K562 (cell line): ENCODE data around the gene POR. TPM values are rescaled to one million over a fixed set of nuclear protein-coding genes. Genes with fewer than 3 reads are reported as not detected.

ENCODE experiments used
- AFF1 ChIP-seq, 2 experiments: fragments of 450-650 bp; IDR thresholded peaks; 2 replicates each; pipeline ENCODE4 v1.6.1; 2018; ENCODE audit warnings: mild to moderate bottlenecking in 2 of 2, low read depth in 1 of 2; ENCODE audit not compliant: partially characterized antibody in 2 of 2
- BCL6 ChIP-seq: fragments of 250-450 bp; sonication (Bioruptor Pico); IDR thresholded peaks from 2 replicates; pipeline ENCODE4 v1.4.0; 2020
- CBX8 ChIP-seq: fragments of 200-600 bp; sonication (generic); IDR thresholded peaks from 2 replicates; pipeline ENCODE4 v1.6.1; 2012; ENCODE audit warnings: borderline replicate concordance, mixed run types, low read depth, mild to moderate bottlenecking, moderate library complexity, mixed read lengths, low read length, control low read depth, inconsistent platforms; ENCODE audit not compliant: poor library complexity, severe bottlenecking; ENCODE audit errors: extremely low read depth
- GABPA ChIP-seq: fragments of 200-800 bp; sonication (Bioruptor generic); conservative IDR thresholded peaks from 2 replicates; pipeline ENCODE4 v1.6.1; 2016; ENCODE audit warnings: low read depth, missing genetic modification characterization, missing compliant biosample characterization
- KAT2B ChIP-seq: IDR thresholded peaks from one replicate; pipeline ENCODE4 v1.6.1; 2012; ENCODE audit warnings: low read depth, mild to moderate bottlenecking, control low read depth, inconsistent platforms, low read length, moderate library complexity
- NEUROD1 ChIP-seq: fragments of 150-350 bp; IDR thresholded peaks from 2 replicates; pipeline ENCODE4 v1.6.1; 2014; ENCODE audit warnings: borderline replicate concordance, low read length, low read depth; ENCODE audit not compliant: partially characterized antibody
- RUNX1 ChIP-seq: sonication (generic); IDR thresholded peaks from 2 replicates; pipeline ENCODE4 v1.6.1; 2016; ENCODE audit warnings: antibody characterized with exemption, low read depth
- ZNF133 ChIP-seq: fragments of 250-450 bp; sonication (Bioruptor Pico); IDR thresholded peaks from 2 replicates; pipeline ENCODE4 v1.4.0; 2020; ENCODE audit warnings: mild to moderate bottlenecking
- ZNF316 ChIP-seq: fragments of 450-650 bp; IDR thresholded peaks from 2 replicates; pipeline ENCODE4 v1.6.1; 2016
- ZNF696 ChIP-seq: fragments of 250-450 bp; sonication (Bioruptor Pico); conservative IDR thresholded peaks from 2 replicates; pipeline ENCODE4 v1.4.0; 2020; ENCODE audit warnings: mild to moderate bottlenecking, moderate library complexity
- polyA plus RNA-seq, 8 experiments: library from polyadenylated mRNA; depleted of rRNA in 4 of 8; stranded (reverse) in 5 of 8; unstranded in 3 of 8; fragments of >200 nt; fragmentation: Nextera tagmentation in 2 of 8; fragmentation: Illumina TruSeq in 1 of 8; extraction: Ambion mirVana in 2 of 8; extraction: Trizol in 1 of 8; gene quantifications; 2 replicates each; pipeline versions ENCODE4 v1.2.1 to v1.2.3, GENCODE V29; 2011 to 2014; ENCODE audit warnings: inconsistent platforms in 1 of 8, missing spikeins in 1 of 8
- total RNA-seq, 7 experiments: library from RNA; depleted of rRNA in 6 of 7; stranded (reverse); fragments of >200 nt in 6 of 7; fragmentation: Illumina TruSeq in 2 of 7; extraction: Trizol in 2 of 7; gene quantifications; 2 replicates each; pipeline versions ENCODE4 v1.2.1 to v1.2.3, GENCODE V29; 2011 to 2021; ENCODE audit warnings: low replicate concordance in 1 of 7
- TF ChIP-seq, protein P1 (sequence below): fragments of 450-650 bp; IDR thresholded peaks from 2 replicates; pipeline ENCODE4 v1.6.1; 2016; ENCODE audit warnings: mild to moderate bottlenecking
- TF ChIP-seq, protein P2 (sequence below): fragments of 450-650 bp; formaldehyde crosslinking; IDR thresholded peaks from 2 replicates; pipeline ENCODE4 v1.4.0; 2022; ENCODE audit warnings: missing genetic modification characterization
- TF ChIP-seq, protein P3 (sequence below): fragments of 450-650 bp; formaldehyde crosslinking; conservative IDR thresholded peaks from 2 replicates; pipeline ENCODE4 v1.4.0; 2022; ENCODE audit warnings: mild to moderate bottlenecking, missing genetic modification characterization
- TF ChIP-seq, protein P4 (sequence below): fragments of 250-450 bp; sonication (Bioruptor Pico); IDR thresholded peaks from 2 replicates; pipeline ENCODE4 v1.4.0; 2020
- TF ChIP-seq, protein P5 (sequence below): fragments of 450-650 bp; formaldehyde crosslinking; IDR thresholded peaks from 2 replicates; pipeline ENCODE4 v1.4.0; 2022; ENCODE audit warnings: mild to moderate bottlenecking, moderate library complexity

The POR gene
- total and polyA plus RNA-seq, 9 of the 15 experiments (the other 6 are each of a cell fraction or from before 2014, with no cell fraction given) = 4.7 to 142 (median 40.8) TPM

- TF ChIP-seq, protein P1, sequence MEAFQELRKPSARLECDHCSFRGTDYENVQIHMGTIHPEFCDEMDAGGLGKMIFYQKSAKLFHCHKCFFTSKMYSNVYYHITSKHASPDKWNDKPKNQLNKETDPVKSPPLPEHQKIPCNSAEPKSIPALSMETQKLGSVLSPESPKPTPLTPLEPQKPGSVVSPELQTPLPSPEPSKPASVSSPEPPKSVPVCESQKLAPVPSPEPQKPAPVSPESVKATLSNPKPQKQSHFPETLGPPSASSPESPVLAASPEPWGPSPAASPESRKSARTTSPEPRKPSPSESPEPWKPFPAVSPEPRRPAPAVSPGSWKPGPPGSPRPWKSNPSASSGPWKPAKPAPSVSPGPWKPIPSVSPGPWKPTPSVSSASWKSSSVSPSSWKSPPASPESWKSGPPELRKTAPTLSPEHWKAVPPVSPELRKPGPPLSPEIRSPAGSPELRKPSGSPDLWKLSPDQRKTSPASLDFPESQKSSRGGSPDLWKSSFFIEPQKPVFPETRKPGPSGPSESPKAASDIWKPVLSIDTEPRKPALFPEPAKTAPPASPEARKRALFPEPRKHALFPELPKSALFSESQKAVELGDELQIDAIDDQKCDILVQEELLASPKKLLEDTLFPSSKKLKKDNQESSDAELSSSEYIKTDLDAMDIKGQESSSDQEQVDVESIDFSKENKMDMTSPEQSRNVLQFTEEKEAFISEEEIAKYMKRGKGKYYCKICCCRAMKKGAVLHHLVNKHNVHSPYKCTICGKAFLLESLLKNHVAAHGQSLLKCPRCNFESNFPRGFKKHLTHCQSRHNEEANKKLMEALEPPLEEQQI = no peak
- TF ChIP-seq, protein P2, sequence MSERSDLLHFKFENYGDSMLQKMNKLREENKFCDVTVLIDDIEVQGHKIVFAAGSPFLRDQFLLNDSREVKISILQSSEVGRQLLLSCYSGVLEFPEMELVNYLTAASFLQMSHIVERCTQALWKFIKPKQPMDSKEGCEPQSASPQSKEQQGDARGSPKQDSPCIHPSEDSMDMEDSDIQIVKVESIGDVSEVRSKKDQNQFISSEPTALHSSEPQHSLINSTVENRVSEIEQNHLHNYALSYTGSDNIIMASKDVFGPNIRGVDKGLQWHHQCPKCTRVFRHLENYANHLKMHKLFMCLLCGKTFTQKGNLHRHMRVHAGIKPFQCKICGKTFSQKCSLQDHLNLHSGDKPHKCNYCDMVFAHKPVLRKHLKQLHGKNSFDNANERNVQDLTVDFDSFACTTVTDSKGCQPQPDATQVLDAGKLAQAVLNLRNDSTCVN (CRISPR knock-in tag) = no peak
- TF ChIP-seq CBX8 (no peak), KAT2B (no peak), ZNF133 (no peak), ZNF316 (no peak), NEUROD1 (no peak), AFF1 (IDR thresholded peaks at IDR 0.05; ENCODE audit: low read depth in 1 of 2, partially characterized antibody in 2 of 2) (no peak), GABPA (no peak), ZNF696 (CRISPR knock-in tag) (no peak), BCL6 (CRISPR knock-in tag) (no peak), RUNX1 (no peak)
- TF ChIP-seq, protein P3, sequence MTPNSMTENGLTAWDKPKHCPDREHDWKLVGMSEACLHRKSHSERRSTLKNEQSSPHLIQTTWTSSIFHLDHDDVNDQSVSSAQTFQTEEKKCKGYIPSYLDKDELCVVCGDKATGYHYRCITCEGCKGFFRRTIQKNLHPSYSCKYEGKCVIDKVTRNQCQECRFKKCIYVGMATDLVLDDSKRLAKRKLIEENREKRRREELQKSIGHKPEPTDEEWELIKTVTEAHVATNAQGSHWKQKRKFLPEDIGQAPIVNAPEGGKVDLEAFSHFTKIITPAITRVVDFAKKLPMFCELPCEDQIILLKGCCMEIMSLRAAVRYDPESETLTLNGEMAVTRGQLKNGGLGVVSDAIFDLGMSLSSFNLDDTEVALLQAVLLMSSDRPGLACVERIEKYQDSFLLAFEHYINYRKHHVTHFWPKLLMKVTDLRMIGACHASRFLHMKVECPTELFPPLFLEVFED (CRISPR knock-in tag) = no peak
- TF ChIP-seq, protein P4, sequence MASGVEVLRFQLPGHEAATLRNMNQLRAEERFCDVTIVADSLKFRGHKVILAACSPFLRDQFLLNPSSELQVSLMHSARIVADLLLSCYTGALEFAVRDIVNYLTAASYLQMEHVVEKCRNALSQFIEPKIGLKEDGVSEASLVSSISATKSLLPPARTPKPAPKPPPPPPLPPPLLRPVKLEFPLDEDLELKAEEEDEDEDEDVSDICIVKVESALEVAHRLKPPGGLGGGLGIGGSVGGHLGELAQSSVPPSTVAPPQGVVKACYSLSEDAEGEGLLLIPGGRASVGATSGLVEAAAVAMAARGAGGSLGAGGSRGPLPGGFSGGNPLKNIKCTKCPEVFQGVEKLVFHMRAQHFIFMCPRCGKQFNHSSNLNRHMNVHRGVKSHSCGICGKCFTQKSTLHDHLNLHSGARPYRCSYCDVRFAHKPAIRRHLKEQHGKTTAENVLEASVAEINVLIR (CRISPR knock-in tag) = no peak
- TF ChIP-seq, protein P5, sequence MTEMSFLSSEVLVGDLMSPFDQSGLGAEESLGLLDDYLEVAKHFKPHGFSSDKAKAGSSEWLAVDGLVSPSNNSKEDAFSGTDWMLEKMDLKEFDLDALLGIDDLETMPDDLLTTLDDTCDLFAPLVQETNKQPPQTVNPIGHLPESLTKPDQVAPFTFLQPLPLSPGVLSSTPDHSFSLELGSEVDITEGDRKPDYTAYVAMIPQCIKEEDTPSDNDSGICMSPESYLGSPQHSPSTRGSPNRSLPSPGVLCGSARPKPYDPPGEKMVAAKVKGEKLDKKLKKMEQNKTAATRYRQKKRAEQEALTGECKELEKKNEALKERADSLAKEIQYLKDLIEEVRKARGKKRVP = no peak
Measured at GRCh38 chr7:76020031-76020714, 105.2 kb downstream of the POR start (continued).
